ENCODE measurements around the gene SMCHD1.
"Not testable (repeated sequence)": the region's sequence is repeated elsewhere in the genome, so short reads cannot be mapped to it uniquely, and the experiment has no call there.

Gene SMCHD1

DNA sequence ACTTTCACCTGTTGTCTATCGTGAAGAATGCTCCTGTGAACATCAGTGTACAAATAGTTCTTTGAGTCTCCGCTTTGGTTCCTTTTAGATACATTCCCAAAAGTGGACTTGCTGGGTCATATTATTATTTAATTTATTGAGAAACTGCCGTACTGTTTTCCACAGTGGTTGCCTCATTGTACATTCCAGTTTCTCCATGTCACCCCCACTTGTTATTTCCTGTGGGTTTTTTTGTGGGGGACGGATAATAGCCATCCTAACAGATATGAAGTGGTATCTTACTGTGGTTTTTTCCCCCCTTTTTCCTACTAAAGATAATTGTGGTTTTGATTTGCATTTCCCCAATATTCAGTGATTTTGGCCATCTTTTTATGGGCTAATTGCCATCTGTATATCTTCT lies 53.8 kb downstream of the SMCHD1 start:
- Histone ChIP-seq H3K4me1 (ENCODE audit: control insufficient read depth in 1 of 2, insufficient read depth in 2 of 2, low read length in 2 of 2) (peaks cover 0 to 5% of the 10 kb centered on the region in 2 donors), H3K27me3 (ENCODE audit: control insufficient read depth in 1 of 2, insufficient read depth in 2 of 2, low read length in 2 of 2) (no peaks in the 10 kb centered on the region), H3K36me3 (ENCODE audit: control insufficient read depth in 1 of 2, insufficient read depth in 2 of 2, low read length in 2 of 2) (peaks cover 16 to 68% of the 10 kb centered on the region in 2 donors), H3K9me3 (ENCODE audit: control insufficient read depth in 1 of 2, low read length in 2 of 2) (no peaks in the 10 kb centered on the region), H3K27ac (ENCODE audit: low read depth, low read length) (no peak overlapping the region), H3K9ac (ENCODE audit: low read depth in 1 of 2, low read length in 2 of 2) (no peak overlapping the region), H3K4me3 (ENCODE audit: low read depth in 1 of 2, low read length in 2 of 2) (no peak overlapping the region)

DNA sequence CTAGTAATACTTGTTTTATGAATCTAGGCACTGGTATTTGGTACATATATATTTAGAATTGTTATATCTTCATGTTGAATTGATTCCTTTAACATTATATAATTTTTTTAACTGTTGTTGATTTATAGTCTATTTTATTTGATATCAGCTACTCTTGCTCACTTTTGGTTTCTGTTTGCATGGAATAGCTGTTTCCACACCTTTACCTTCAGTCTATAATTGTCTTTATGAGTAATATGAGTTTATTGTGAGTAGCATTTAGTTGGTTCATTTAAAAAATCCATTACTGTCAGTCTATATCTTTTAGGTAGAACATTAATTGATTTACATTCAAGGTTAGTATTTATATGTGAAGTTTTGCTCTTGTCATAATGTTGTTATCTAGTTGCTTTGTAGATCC lies 58.6 kb downstream of the SMCHD1 start:
- Histone ChIP-seq H3K9ac (ENCODE audit: low read depth in 1 of 2, low read length in 2 of 2) (no peak overlapping the region), H3K27ac (ENCODE audit: low read depth, low read length) (no peak overlapping the region), H3K4me1 (ENCODE audit: control insufficient read depth in 1 of 2, insufficient read depth in 2 of 2, low read length in 2 of 2) (peaks cover 0 to 9% of the 10 kb centered on the region in 2 donors), H3K9me3 (ENCODE audit: control insufficient read depth in 1 of 2, low read length in 2 of 2) (no peaks in the 10 kb centered on the region), H3K4me3 (ENCODE audit: low read depth in 1 of 2, low read length in 2 of 2) (no peak overlapping the region), H3K36me3 (ENCODE audit: control insufficient read depth in 1 of 2, insufficient read depth in 2 of 2, low read length in 2 of 2) (peaks cover 23 to 58% of the 10 kb centered on the region in 2 donors), H3K27me3 (ENCODE audit: control insufficient read depth in 1 of 2, insufficient read depth in 2 of 2, low read length in 2 of 2) (no peaks in the 10 kb centered on the region)

DNA sequence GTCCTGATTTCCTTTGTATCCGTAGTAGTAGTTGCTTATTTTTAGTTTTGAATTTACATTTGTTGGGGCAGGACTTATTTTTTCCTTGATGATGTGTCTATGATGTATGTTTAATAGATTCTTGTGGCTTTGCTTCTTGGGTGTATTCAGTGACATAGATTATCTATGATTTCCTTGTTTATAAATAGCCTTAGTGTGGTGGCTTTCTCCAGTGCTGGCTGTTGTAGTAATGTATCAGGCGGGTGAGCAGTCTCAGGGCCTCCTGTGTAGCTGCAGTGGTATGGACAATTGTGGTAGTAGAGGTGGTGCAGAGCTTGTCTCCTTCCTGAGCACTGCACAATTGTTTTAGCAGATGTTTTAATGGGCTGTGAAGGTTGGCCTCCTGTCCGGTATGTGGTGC lies 60.5 kb downstream of the SMCHD1 start:
- Histone ChIP-seq H3K9me3 (ENCODE audit: control insufficient read depth in 1 of 2, low read length in 2 of 2) (no peaks in the 10 kb centered on the region), H3K36me3 (ENCODE audit: control insufficient read depth in 1 of 2, insufficient read depth in 2 of 2, low read length in 2 of 2) (peaks cover 26 to 58% of the 10 kb centered on the region in 2 donors), H3K27me3 (ENCODE audit: control insufficient read depth in 1 of 2, insufficient read depth in 2 of 2, low read length in 2 of 2) (no peaks in the 10 kb centered on the region), H3K4me1 (ENCODE audit: control insufficient read depth in 1 of 2, insufficient read depth in 2 of 2, low read length in 2 of 2) (peaks cover 0 to 9% of the 10 kb centered on the region in 2 donors), H3K4me3 (ENCODE audit: low read depth in 1 of 2, low read length in 2 of 2) (no peak overlapping the region), H3K27ac (ENCODE audit: low read depth, low read length) (no peak overlapping the region), H3K9ac (ENCODE audit: low read depth in 1 of 2, low read length in 2 of 2) (no peak overlapping the region)

DNA sequence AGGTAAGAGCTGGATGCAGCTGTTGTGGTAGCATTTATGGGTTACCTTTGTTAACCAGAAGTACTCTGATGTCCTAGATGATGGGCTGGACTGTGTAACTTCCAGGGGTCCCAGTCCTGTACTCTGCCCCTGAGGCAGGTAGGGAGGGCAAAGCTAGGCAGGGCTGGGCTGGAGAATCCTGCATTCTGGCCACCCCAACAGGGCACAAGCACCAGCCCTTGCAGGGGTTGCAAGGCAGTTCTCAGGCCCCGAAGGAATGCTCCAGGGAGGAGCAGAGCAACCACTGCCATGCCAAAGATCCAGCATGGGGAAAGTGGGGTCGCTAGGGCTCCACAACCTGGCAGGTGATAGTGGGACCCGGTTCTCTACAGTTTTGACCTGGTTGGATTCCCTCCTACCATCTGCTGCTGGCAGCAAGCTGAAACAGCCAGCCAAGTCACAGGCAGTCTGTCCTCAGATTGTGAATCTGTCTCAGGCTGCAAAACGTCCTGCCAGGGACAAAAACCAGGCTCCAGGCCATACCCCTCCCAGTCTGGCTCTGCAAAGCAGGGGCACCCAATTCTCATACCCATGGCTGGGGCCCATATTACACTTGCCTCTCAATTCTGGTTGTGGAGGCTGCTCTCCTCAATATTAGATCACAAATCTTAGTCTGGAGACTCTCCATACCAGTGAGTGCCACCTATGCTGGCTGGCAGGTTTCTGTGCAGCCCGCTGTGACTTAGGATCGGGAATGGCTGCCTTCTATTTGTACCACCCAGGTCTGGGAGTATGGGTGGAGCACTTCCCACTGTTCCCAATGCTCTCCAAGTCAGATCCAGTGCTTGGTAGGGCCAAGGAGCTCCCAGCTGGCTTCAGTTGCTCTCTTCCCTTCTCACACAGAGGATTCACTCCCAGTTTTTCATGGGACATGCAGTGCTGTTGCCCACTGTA lies 61.1 kb downstream of the SMCHD1 start:
- Histone ChIP-seq H3K27ac (ENCODE audit: low read depth, low read length) (no peak overlapping the region), H3K9ac (ENCODE audit: low read depth in 1 of 2, low read length in 2 of 2) (no peak overlapping the region), H3K4me3 (ENCODE audit: low read depth in 1 of 2, low read length in 2 of 2) (no peak overlapping the region), H3K4me1 (ENCODE audit: control insufficient read depth in 1 of 2, insufficient read depth in 2 of 2, low read length in 2 of 2) (peaks cover 0 to 9% of the 10 kb centered on the region in 2 donors), H3K36me3 (ENCODE audit: control insufficient read depth in 1 of 2, insufficient read depth in 2 of 2, low read length in 2 of 2) (peaks cover 27 to 55% of the 10 kb centered on the region in 2 donors), H3K27me3 (ENCODE audit: control insufficient read depth in 1 of 2, insufficient read depth in 2 of 2, low read length in 2 of 2) (no peaks in the 10 kb centered on the region), H3K9me3 (ENCODE audit: control insufficient read depth in 1 of 2, low read length in 2 of 2) (no peaks in the 10 kb centered on the region)

DNA sequence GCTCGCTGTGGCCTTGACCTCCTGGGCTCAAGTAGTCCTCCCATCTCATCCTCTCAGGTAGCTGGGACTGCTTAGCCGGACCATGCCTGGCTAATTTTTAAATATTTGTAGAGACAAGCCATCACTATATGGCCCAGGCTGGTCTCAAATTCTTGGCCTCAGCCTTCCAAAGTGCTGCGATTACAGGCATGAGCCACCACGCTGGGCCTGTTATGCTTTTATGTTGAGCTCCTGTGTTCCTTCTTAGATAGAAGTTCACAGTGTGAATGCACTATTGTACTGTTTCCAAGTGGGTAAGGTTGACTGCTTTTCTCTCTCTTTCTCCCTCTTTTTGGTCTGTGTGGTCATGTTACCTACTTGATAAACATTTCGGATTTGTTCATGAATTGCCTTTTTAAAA lies 61.9 kb downstream of the SMCHD1 start:
- Histone ChIP-seq H3K27ac (ENCODE audit: low read depth, low read length) (no peak overlapping the region), H3K9me3 (ENCODE audit: control insufficient read depth in 1 of 2, low read length in 2 of 2) (no peaks in the 10 kb centered on the region), H3K4me3 (ENCODE audit: low read depth in 1 of 2, low read length in 2 of 2) (no peak overlapping the region), H3K4me1 (ENCODE audit: control insufficient read depth in 1 of 2, insufficient read depth in 2 of 2, low read length in 2 of 2) (peaks cover 0 to 9% of the 10 kb centered on the region in 2 donors), H3K27me3 (ENCODE audit: control insufficient read depth in 1 of 2, insufficient read depth in 2 of 2, low read length in 2 of 2) (no peaks in the 10 kb centered on the region), H3K9ac (ENCODE audit: low read depth in 1 of 2, low read length in 2 of 2) (no peak overlapping the region), H3K36me3 (ENCODE audit: control insufficient read depth in 1 of 2, insufficient read depth in 2 of 2, low read length in 2 of 2) (peaks cover 24 to 53% of the 10 kb centered on the region in 2 donors)

DNA sequence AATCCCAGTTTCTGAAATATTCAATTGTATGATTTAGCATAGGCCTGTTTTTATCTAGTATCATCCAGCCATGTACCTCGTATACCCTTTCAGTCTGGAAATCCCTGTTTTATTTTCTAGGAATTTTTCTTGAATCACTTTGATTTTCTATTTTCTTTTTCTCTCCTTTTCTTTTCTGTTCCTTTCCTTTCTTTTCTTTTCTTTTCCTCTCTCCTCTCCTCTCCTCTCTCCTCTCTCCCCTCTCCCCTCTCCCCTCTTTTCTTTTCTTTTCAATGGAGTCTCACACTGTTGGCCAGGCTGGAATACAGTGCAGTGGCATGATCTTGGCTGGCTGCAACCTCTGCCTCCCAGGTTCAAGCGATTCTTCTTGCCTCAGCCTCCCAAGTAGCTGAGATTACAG lies 63.5 kb downstream of the SMCHD1 start:
- Histone ChIP-seq H3K27me3 (ENCODE audit: control insufficient read depth in 1 of 2, insufficient read depth in 2 of 2, low read length in 2 of 2) (no peaks in the 10 kb centered on the region), H3K36me3 (ENCODE audit: control insufficient read depth in 1 of 2, insufficient read depth in 2 of 2, low read length in 2 of 2) (peaks cover 18 to 54% of the 10 kb centered on the region in 2 donors), H3K9ac (ENCODE audit: low read depth in 1 of 2, low read length in 2 of 2) (no peak overlapping the region), H3K4me1 (ENCODE audit: control insufficient read depth in 1 of 2, insufficient read depth in 2 of 2, low read length in 2 of 2) (peaks cover 0 to 5% of the 10 kb centered on the region in 2 donors), H3K4me3 (ENCODE audit: low read depth in 1 of 2, low read length in 2 of 2) (no peak overlapping the region), H3K27ac (ENCODE audit: low read depth, low read length) (no peak overlapping the region), H3K9me3 (ENCODE audit: control insufficient read depth in 1 of 2, low read length in 2 of 2) (no peaks in the 10 kb centered on the region)

DNA sequence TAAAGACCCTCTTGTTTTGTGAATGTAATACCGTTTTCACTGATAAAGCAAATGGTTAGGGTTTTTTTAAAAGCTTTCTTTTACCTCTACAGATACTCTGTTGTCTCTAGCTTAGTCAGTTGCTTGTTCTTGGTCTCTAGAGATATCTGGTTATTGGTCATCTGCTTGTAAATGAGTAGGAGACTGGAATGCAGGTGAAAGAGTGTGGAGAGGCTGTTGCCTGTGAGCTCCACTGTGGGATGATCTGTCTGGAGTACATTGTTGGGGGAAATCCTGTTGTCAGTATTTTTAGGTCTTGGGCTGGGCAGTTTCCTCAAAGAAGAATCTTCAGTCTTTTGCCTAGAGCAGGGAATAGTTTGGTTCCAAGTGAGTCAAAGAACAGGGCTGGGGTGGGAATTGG lies 67.7 kb downstream of the SMCHD1 start:
- H3K9ac ChIP-seq (ENCODE audit: low read depth in 1 of 2, low read length in 2 of 2): no peak overlapping the region
- no peaks in the 10 kb centered on the region for H3K4me1 ChIP-seq (ENCODE audit: control insufficient read depth in 1 of 2, insufficient read depth in 2 of 2, low read length in 2 of 2)
- no peaks in the 10 kb centered on the region for H3K27me3 ChIP-seq (ENCODE audit: control insufficient read depth in 1 of 2, insufficient read depth in 2 of 2, low read length in 2 of 2)
- H3K27ac ChIP-seq (ENCODE audit: low read depth, low read length): no peak overlapping the region
- peaks cover 15 to 54% of the 10 kb centered on the region in 2 donors for H3K36me3 ChIP-seq (ENCODE audit: control insufficient read depth in 1 of 2, insufficient read depth in 2 of 2, low read length in 2 of 2)
- H3K9me3 ChIP-seq (ENCODE audit: control insufficient read depth in 1 of 2, low read length in 2 of 2): no peaks in the 10 kb centered on the region
- no peak overlapping the region for H3K4me3 ChIP-seq (ENCODE audit: low read depth in 1 of 2, low read length in 2 of 2)

DNA sequence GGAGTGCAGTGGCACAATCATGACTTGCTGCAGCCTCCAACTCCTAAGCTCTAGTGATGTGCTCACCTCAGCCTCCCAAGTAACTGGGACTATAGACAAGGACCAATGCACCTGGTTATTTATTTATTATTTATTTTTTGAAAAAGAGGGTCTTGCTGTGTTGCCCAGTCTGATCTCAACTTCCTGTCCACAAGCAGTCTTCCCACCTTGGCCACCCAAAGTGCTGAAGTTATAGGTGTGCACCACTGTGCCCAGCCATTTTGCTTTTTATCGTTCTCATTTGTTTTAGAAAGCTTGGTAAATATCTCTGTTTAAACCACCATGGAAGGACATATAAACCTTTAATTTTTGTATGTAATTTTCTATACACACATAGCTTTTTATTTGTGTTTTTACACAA lies 74.2 kb downstream of the SMCHD1 start:
- H3K36me3 ChIP-seq (ENCODE audit: control insufficient read depth in 1 of 2, insufficient read depth in 2 of 2, low read length in 2 of 2): peaks cover 40 to 70% of the 10 kb centered on the region in 2 donors
- H3K4me3 ChIP-seq (ENCODE audit: low read depth in 1 of 2, low read length in 2 of 2): no peak overlapping the region

DNA sequence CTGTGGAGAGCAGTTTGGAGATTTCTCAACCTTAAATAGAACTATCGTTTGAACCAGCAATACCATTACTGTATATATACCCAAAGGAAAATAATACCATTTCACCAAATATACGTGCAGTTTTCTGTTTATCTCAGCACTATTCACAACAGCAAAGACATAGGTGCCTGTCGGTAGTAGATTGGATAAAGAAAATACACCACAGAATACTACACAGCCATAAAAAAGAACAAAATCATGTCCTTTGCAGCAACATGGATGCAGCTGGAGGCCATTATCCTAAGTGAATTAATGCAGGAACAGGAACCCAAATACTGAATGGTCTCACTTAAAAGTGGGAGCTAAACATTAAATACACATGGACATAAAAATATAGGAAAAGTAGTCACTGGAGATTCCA lies 81.3 kb downstream of the SMCHD1 start:
- Histone ChIP-seq H3K36me3 (ENCODE audit: control insufficient read depth in 1 of 2, insufficient read depth in 2 of 2, low read length in 2 of 2) (peaks cover 42 to 68% of the 10 kb centered on the region in 2 donors), H3K9ac (ENCODE audit: low read depth in 1 of 2, low read length in 2 of 2) (no peak overlapping the region), H3K4me1 (ENCODE audit: control insufficient read depth in 1 of 2, insufficient read depth in 2 of 2, low read length in 2 of 2) (no peaks in the 10 kb centered on the region)

More for the DNA sequence above, 74.2 kb downstream of the SMCHD1 start:
- Histone ChIP-seq H3K27ac (ENCODE audit: low read depth, low read length) (no peak overlapping the region), H3K4me1 (ENCODE audit: control insufficient read depth in 1 of 2, insufficient read depth in 2 of 2, low read length in 2 of 2) (no peaks in the 10 kb centered on the region), H3K9ac (ENCODE audit: low read depth in 1 of 2, low read length in 2 of 2) (no peak overlapping the region), H3K27me3 (ENCODE audit: control insufficient read depth in 1 of 2, insufficient read depth in 2 of 2, low read length in 2 of 2) (no peaks in the 10 kb centered on the region), H3K9me3 (ENCODE audit: control insufficient read depth in 1 of 2, low read length in 2 of 2) (no peaks in the 10 kb centered on the region)

DNA sequence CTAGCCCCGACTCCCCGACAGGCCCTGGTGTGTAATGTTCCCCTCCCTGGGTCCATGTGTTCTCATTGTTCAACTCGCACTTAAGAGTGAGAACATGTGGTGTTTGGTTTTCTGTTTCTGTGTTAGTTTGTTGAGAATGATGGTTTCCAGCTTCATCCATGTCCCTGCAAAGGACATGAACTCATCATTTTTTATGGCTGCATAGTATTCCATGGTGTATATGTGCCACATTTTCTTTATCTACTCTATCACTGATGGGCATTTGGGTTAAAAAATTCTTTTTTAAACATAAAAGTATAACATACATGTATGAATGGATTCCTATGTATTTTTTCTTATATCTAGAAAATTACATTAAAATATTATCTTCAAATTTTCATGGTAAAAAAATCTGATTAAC lies 84.6 kb downstream of the SMCHD1 start:
- not testable (repeated sequence) for H3K9ac ChIP-seq (ENCODE audit: low read depth in 1 of 2, low read length in 2 of 2); H3K9me3 ChIP-seq (ENCODE audit: control insufficient read depth in 1 of 2, low read length in 2 of 2); H3K27ac ChIP-seq (ENCODE audit: low read depth, low read length); H3K4me1 ChIP-seq (ENCODE audit: control insufficient read depth in 1 of 2, insufficient read depth in 2 of 2, low read length in 2 of 2); H3K27me3 ChIP-seq (ENCODE audit: control insufficient read depth in 1 of 2, insufficient read depth in 2 of 2, low read length in 2 of 2); H3K4me3 ChIP-seq (ENCODE audit: low read depth in 1 of 2, low read length in 2 of 2)
- H3K36me3 ChIP-seq (ENCODE audit: control insufficient read depth in 1 of 2, insufficient read depth in 2 of 2, low read length in 2 of 2): peaks cover 28 to 65% of the 10 kb centered on the region in 2 donors

More for the DNA sequence above, 81.3 kb downstream of the SMCHD1 start:
- Histone ChIP-seq H3K27me3 (ENCODE audit: control insufficient read depth in 1 of 2, insufficient read depth in 2 of 2, low read length in 2 of 2) (no peaks in the 10 kb centered on the region), H3K27ac (ENCODE audit: low read depth, low read length) (no peak overlapping the region), H3K4me3 (ENCODE audit: low read depth in 1 of 2, low read length in 2 of 2) (no peak overlapping the region), H3K9me3 (ENCODE audit: control insufficient read depth in 1 of 2, low read length in 2 of 2) (no peaks in the 10 kb centered on the region)

All from duodenal mucosa (tissue), 2 donors.